ENCODE measurements around the gene HUNK. TPM values are rescaled to one million over a fixed set of nuclear protein-coding genes. Genes with fewer than 3 reads are reported as not detected.
A peak's percentile ranks its signal among the peaks of the same experiment; 100 is the strongest.

The HUNK gene
- total and polyA plus RNA-seq, 2 donors from 2014 or later, result 2.7 to 17.2 TPM

- intact Hi-C loops (cut with DNase I), result no loop called here
- DNase-seq (peak in 3 of 5 donors; percentile 41 to 57 (median 55)), FAIRE-seq (no peak)
- TF ChIP-seq CTCF (IDR thresholded peaks at IDR 0.05; ENCODE audit: borderline replicate concordance, extremely low read depth, insufficient read depth), result no peak
- Histone ChIP-seq H3K9me3 (ENCODE audit: control insufficient read depth in 2 of 3, insufficient read depth in 1 of 3, low read length in 3 of 3) (no peaks in the 10 kb centered on the region), H3K9ac (ENCODE audit: low read length in 3 of 3) (peak overlapping the region in 1 of 3 donors; percentile 9), H3K4me3 (ENCODE audit: low read length in 3 of 3) (peak overlapping the region; percentile 14 to 37 (median 23)), H3K36me3 (ENCODE audit: control insufficient read depth in 2 of 3, insufficient read depth in 3 of 3, low read length in 3 of 3) (no peaks in the 10 kb centered on the region), H3K27ac (ENCODE audit: low read depth in 2 of 2, low read length in 2 of 2) (no peak overlapping the region), H3K4me1 (ENCODE audit: control insufficient read depth in 2 of 3, insufficient read depth in 2 of 3, low read depth in 1 of 3, low read length in 3 of 3) (peaks cover 0 to 19% (median 13%) of the 10 kb centered on the region in 3 donors), H3K27me3 (ENCODE audit: control insufficient read depth, insufficient read depth, low read length) (no peaks in the 10 kb centered on the region)
Observed at GRCh38 chr21:31875496-31876015, 2.7 kb downstream of the HUNK start.

DNA sequence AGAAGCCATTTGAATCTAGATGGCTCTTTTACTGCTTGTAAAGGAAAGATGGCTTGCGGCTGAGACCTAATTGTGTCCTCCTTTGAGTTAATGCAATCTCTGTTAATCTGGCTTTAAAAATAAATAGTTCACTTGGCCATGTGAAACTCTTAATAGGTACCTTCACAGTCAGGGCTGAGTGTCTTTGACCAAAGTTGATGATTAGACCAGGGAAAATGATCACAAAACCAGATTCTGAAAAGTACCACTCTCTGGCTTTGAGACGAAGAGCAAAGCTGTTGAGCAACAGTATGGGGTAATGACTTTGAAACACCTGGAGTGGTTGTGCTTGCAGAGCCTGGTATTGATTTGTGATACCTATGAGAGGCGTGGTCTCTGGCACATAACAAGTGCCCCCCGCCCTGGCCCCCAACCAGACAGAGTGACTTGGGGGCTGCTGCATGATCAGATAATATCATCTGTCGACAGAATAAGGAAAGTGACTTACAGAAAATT is 4.7 kb downstream of the HUNK start:
- no peaks in the 10 kb centered on the region for H3K27me3 ChIP-seq (ENCODE audit: control insufficient read depth, insufficient read depth, low read length)
- H3K4me1 ChIP-seq (ENCODE audit: control insufficient read depth in 2 of 3, insufficient read depth in 2 of 3, low read depth in 1 of 3, low read length in 3 of 3), result peaks cover 0 to 16% (median 13%) of the 10 kb centered on the region in 3 donors
- FAIRE-seq (no peak), DNase-seq (peak in 2 of 5 donors; percentile 26 to 59)
- no peaks in the 10 kb centered on the region for H3K36me3 ChIP-seq (ENCODE audit: control insufficient read depth in 2 of 3, insufficient read depth in 3 of 3, low read length in 3 of 3)
- H3K27ac ChIP-seq (ENCODE audit: low read depth in 2 of 2, low read length in 2 of 2), result peak overlapping the region in 1 of 2 donors; percentile 48
- no peak overlapping the region for H3K9ac ChIP-seq (ENCODE audit: low read length in 3 of 3)
- H3K9me3 ChIP-seq (ENCODE audit: control insufficient read depth in 2 of 3, insufficient read depth in 1 of 3, low read length in 3 of 3), result no peaks in the 10 kb centered on the region
- H3K4me3 ChIP-seq (ENCODE audit: low read length in 3 of 3), result no peak overlapping the region
- TF ChIP-seq CTCF (IDR thresholded peaks at IDR 0.05; ENCODE audit: borderline replicate concordance, extremely low read depth, insufficient read depth), result no peak
- intact Hi-C loops (cut with DNase I), result no loop called here

DNA sequence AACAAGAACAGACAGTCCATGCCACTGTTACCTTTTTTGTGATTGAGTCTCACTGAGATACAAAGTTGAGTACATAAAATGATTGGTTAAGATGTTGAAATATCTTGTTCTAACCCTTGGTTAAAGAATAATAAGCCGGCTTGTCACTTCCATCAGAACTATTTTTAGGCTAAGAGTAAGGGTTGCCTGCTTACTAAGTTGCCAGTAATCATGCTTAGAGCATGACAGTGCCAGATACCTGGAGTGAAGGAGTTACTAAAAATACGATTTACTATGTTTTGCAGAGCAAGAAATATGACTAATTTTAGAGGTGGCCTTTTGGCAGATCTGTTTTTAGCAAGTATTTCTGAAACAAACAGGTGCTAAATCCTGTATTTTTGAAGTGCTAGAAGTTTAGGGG is 6.0 kb downstream of the HUNK start:
- TF ChIP-seq CTCF (IDR thresholded peaks at IDR 0.05; ENCODE audit: borderline replicate concordance, extremely low read depth, insufficient read depth), result no peak
- H3K27me3 ChIP-seq (ENCODE audit: control insufficient read depth, insufficient read depth, low read length), result no peaks in the 10 kb centered on the region
- peak; percentile 80 for FAIRE-seq
- no peak for DNase-seq
- peaks cover 0 to 16% (median 13%) of the 10 kb centered on the region in 3 donors for H3K4me1 ChIP-seq (ENCODE audit: control insufficient read depth in 2 of 3, insufficient read depth in 2 of 3, low read depth in 1 of 3, low read length in 3 of 3)
- no peak overlapping the region for H3K4me3 ChIP-seq (ENCODE audit: low read length in 3 of 3)
- intact Hi-C loops (cut with DNase I), result no loop called here
- peak overlapping the region; percentile 12 to 45 for H3K27ac ChIP-seq (ENCODE audit: low read depth in 2 of 2, low read length in 2 of 2)
- H3K9me3 ChIP-seq (ENCODE audit: control insufficient read depth in 2 of 3, insufficient read depth in 1 of 3, low read length in 3 of 3), result no peaks in the 10 kb centered on the region
- no peaks in the 10 kb centered on the region for H3K36me3 ChIP-seq (ENCODE audit: control insufficient read depth in 2 of 3, insufficient read depth in 3 of 3, low read length in 3 of 3)
- H3K9ac ChIP-seq (ENCODE audit: low read length in 3 of 3), result peak overlapping the region in 1 of 3 donors; percentile 9

Measured in kidney (tissue), 14 donors.